Gastroesophageal sphincter (tissue), 3 donors: ENCODE data around the gene HDAC11.

Experiments
- POLR2A ChIP-seq, 2 donors: fragments of 450-650 bp; IDR thresholded peaks; one replicate each; pipeline ENCODE4 v1.6.1; 2017; ENCODE audit warnings: antibody characterized with exemption in 2 of 2, mild to moderate bottlenecking in 2 of 2, moderate library complexity in 1 of 2
- POLR2AphosphoS5 ChIP-seq: sonication (generic); formaldehyde crosslinking; IDR thresholded peaks from one replicate; pipeline ENCODE4 v1.6.1; 2017; ENCODE audit warnings: antibody characterized with exemption
- TF ChIP-seq, protein P1 (sequence below), 4 experiments: fragments of 200-600 bp in 2 of 4; fragments of 450-650 bp in 2 of 4; sonication (generic) in 1 of 4; IDR thresholded peaks; one replicate each; pipeline ENCODE4 v1.5.1; 2017 to 2019; ENCODE audit warnings: antibody characterized with exemption in 4 of 4, mild to moderate bottlenecking in 2 of 4, moderate library complexity in 2 of 4

DNA sequence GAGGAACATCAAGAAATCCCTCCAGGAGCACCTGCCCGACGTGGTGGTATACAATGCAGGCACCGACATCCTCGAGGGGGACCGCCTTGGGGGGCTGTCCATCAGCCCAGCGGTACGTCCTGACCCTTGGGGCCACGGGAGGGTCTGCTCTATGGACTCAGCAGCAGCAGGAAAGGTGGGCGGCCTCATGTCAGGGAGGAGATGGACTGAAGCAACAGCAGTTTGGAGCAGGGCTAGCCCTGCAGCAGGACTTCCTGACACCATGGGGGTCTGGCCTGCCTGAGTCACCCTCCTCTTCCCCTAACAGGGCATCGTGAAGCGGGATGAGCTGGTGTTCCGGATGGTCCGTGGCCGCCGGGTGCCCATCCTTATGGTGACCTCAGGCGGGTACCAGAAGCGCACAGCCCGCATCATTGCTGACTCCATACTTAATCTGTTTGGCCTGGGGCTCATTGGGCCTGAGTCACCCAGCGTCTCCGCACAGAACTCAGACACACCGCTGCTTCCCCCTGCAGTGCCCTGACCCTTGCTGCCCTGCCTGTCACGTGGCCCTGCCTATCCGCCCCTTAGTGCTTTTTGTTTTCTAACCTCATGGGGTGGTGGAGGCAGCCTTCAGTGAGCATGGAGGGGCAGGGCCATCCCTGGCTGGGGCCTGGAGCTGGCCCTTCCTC, 24.2 kb downstream of the HDAC11 start:
- TF ChIP-seq, protein P1, sequence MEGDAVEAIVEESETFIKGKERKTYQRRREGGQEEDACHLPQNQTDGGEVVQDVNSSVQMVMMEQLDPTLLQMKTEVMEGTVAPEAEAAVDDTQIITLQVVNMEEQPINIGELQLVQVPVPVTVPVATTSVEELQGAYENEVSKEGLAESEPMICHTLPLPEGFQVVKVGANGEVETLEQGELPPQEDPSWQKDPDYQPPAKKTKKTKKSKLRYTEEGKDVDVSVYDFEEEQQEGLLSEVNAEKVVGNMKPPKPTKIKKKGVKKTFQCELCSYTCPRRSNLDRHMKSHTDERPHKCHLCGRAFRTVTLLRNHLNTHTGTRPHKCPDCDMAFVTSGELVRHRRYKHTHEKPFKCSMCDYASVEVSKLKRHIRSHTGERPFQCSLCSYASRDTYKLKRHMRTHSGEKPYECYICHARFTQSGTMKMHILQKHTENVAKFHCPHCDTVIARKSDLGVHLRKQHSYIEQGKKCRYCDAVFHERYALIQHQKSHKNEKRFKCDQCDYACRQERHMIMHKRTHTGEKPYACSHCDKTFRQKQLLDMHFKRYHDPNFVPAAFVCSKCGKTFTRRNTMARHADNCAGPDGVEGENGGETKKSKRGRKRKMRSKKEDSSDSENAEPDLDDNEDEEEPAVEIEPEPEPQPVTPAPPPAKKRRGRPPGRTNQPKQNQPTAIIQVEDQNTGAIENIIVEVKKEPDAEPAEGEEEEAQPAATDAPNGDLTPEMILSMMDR (IDR thresholded peaks at IDR 0.05): no peak
- TF ChIP-seq POLR2A (IDR thresholded peaks at IDR 0.05) (no peak), POLR2AphosphoS5 (no peak)
